Neuronal stem cell (in vitro differentiated cells): ENCODE data around the gene BST1.

Experiments used
- DNase-seq: peaks from one replicate; pipeline ENCODE4 v3.0.0-alpha.2; 2013; ENCODE audit warnings: low spot score
- H2AFZ ChIP-seq: one replicate; pipeline ENCODE4 v1.6.1; 2013; ENCODE audit warnings: mild to moderate bottlenecking, low read length, inconsistent platforms
- H2AK5ac ChIP-seq: 2 replicates; pipeline ENCODE4 v1.6.1; 2013; ENCODE audit warnings: low read depth, mild to moderate bottlenecking, inconsistent platforms, low read length, moderate library complexity, mixed read lengths
- H2BK120ac ChIP-seq: 2 replicates; pipeline ENCODE4 v1.6.1; 2013; ENCODE audit warnings: low read depth, mild to moderate bottlenecking, inconsistent platforms, low read length, moderate library complexity, mixed read lengths
- H2BK12ac ChIP-seq: one replicate; pipeline ENCODE4 v1.6.1; 2013; ENCODE audit warnings: low read length, inconsistent platforms
- H2BK15ac ChIP-seq: 2 replicates; pipeline ENCODE4 v1.6.1; 2013; ENCODE audit warnings: mild to moderate bottlenecking, low read length, inconsistent platforms, mixed read lengths
- H2BK5ac ChIP-seq: one replicate; pipeline ENCODE4 v1.6.1; 2013; ENCODE audit warnings: inconsistent platforms, mild to moderate bottlenecking, low read length, moderate library complexity
- H3K14ac ChIP-seq: one replicate; pipeline ENCODE4 v1.6.1; 2013; ENCODE audit warnings: low read length, inconsistent platforms
- H3K18ac ChIP-seq: 2 replicates; pipeline ENCODE4 v1.6.1; 2013; ENCODE audit warnings: low read length, inconsistent platforms
- H3K23ac ChIP-seq: 2 replicates; pipeline ENCODE4 v1.6.1; 2013; ENCODE audit warnings: low read depth, mild to moderate bottlenecking, mixed read lengths, low read length, inconsistent platforms; ENCODE audit not compliant: poor library complexity
- H3K27ac ChIP-seq: replicated peaks from 3 replicates; pipeline ENCODE4 v1.5.1; 2013; ENCODE audit warnings: low read length, inconsistent platforms
- H3K27me3 ChIP-seq, 3 experiments: 2 replicates each; pipeline ENCODE4 v1.6.1; 2013; ENCODE audit warnings: low read length in 3 of 3, mild to moderate bottlenecking in 2 of 3, inconsistent platforms in 1 of 3, low read depth in 1 of 3, mixed read lengths in 1 of 3, moderate library complexity in 1 of 3; ENCODE audit not compliant: control insufficient read depth in 3 of 3, insufficient read depth in 3 of 3
- H3K36me3 ChIP-seq, 2 donors: replicated peaks in 1 of 2; 2 replicates each; pipeline ENCODE4 v1.6.1; 2013; ENCODE audit warnings: low read length in 2 of 2; ENCODE audit not compliant: control insufficient read depth in 2 of 2, insufficient read depth in 2 of 2
- H3K4ac ChIP-seq: 2 replicates; pipeline ENCODE4 v1.6.1; 2013; ENCODE audit warnings: inconsistent platforms, mild to moderate bottlenecking, low read length, moderate library complexity
- H3K4me1 ChIP-seq, 2 donors: 1 replicate in 1 of 2; 2 replicates in 1 of 2; pipeline ENCODE4 v1.6.1; 2013; ENCODE audit warnings: low read length in 2 of 2, low read depth in 1 of 2; ENCODE audit not compliant: control insufficient read depth in 2 of 2, insufficient read depth in 1 of 2
- H3K4me2 ChIP-seq: one replicate; pipeline ENCODE4 v1.6.1; 2013; ENCODE audit warnings: mild to moderate bottlenecking, low read length, inconsistent platforms; ENCODE audit not compliant: insufficient read depth, poor library complexity, severe bottlenecking
- H3K4me3 ChIP-seq, 2 donors: 2 replicates each; pipeline ENCODE4 v1.5.1; 2013; ENCODE audit warnings: low read length in 2 of 2, mild to moderate bottlenecking in 2 of 2, inconsistent platforms in 1 of 2, moderate library complexity in 1 of 2
- H3K79me1 ChIP-seq: one replicate; pipeline ENCODE4 v1.6.1; 2013; ENCODE audit warnings: low read depth, mild to moderate bottlenecking, inconsistent platforms, low read length, moderate library complexity
- H3K9ac ChIP-seq: one replicate; pipeline ENCODE4 v1.6.1; 2013; ENCODE audit warnings: mild to moderate bottlenecking, low read depth, low read length, inconsistent platforms; ENCODE audit not compliant: poor library complexity
- H3K9me3 ChIP-seq, 2 donors: replicated peaks in 1 of 2; 2 replicates each; pipeline versions ENCODE3 to v1.6.1; 2013; ENCODE audit warnings: low read length in 2 of 2, mild to moderate bottlenecking in 2 of 2, inconsistent platforms in 1 of 2, low read depth in 1 of 2, mixed read lengths in 1 of 2, moderate library complexity in 1 of 2; ENCODE audit not compliant: control insufficient read depth in 2 of 2, insufficient read depth in 1 of 2
- H4K8ac ChIP-seq: one replicate; pipeline ENCODE4 v1.6.1; 2013; ENCODE audit warnings: low read depth, mild to moderate bottlenecking, inconsistent platforms, low read length, moderate library complexity
- H4K91ac ChIP-seq: one replicate; pipeline ENCODE4 v1.6.1; 2013; ENCODE audit warnings: low read length, low read depth, mild to moderate bottlenecking, inconsistent platforms; ENCODE audit not compliant: poor library complexity
- WGBS, 2 donors: extraction: QIAGEN DNeasy Blood & Tissue Kit; methylation state at CpG; one replicate each; pipeline ENCODE4 v1.1.7; 2013; ENCODE audit warnings: missing lambda C conversion rate in 2 of 2, mixed read lengths in 1 of 2; ENCODE audit not compliant: insufficient read length in 2 of 2, insufficient replicate concordance in 1 of 2; ENCODE audit errors: extremely low coverage in 2 of 2; 5-methylcytosine and 5-hydroxymethylcytosine counted together

The BST1 gene

DNA sequence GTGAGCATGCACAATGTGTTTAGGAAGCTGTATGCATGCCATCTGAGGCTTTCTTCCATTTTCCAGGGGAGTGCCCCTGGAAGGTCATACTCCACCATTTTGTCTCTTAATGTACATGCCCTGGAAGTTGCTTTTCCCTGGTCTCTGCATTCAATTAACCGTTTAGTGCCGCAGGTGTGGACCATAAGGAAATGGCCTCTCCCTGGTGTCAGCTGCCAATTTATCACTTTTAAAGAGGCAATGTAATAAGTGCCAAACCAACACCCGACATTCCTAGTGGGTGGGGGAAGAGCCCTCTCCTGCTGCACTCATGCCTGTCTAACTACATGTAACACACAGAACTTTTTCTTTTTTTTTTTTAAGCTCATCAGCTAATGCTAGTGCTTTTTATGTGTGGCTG lies 7.1 kb upstream of the BST1 start:
- H2BK5ac ChIP-seq, result no peak overlapping the region
- H2AFZ ChIP-seq, result no peak overlapping the region
- no peaks in the 10 kb centered on the region for H3K79me1 ChIP-seq
- peak overlapping the region; percentile 25 for H3K23ac ChIP-seq
- no peak overlapping the region for H2BK120ac ChIP-seq
- no peak overlapping the region for H3K4me2 ChIP-seq
- no peak overlapping the region for H4K8ac ChIP-seq
- H2AK5ac ChIP-seq, result no peak overlapping the region
- H3K18ac ChIP-seq, result no peak overlapping the region
- H3K14ac ChIP-seq, result no peak overlapping the region
- H2BK15ac ChIP-seq, result no peak overlapping the region
- no CpG with 5 or more reads among the region's 3 CpGs for WGBS, 2 donors
- H4K91ac ChIP-seq, result no peak overlapping the region
- H3K4ac ChIP-seq, result no peak overlapping the region
- H3K36me3 ChIP-seq, result peaks cover 0 to under 1% of the 10 kb centered on the region in 2 donors
- no peak overlapping the region for H2BK12ac ChIP-seq
- DNase-seq, result no peak
- no peak overlapping the region for H3K4me3 ChIP-seq
- H3K27ac ChIP-seq, result peak overlapping the region; percentile 52
- H3K9me3 ChIP-seq, result peaks cover 0 to 11% of the 10 kb centered on the region in 2 donors
- H3K27me3 ChIP-seq, result no peaks in the 10 kb centered on the region
- peaks cover 4 to 9% of the 10 kb centered on the region in 2 donors for H3K4me1 ChIP-seq
- H3K9ac ChIP-seq, result no peak overlapping the region

DNA sequence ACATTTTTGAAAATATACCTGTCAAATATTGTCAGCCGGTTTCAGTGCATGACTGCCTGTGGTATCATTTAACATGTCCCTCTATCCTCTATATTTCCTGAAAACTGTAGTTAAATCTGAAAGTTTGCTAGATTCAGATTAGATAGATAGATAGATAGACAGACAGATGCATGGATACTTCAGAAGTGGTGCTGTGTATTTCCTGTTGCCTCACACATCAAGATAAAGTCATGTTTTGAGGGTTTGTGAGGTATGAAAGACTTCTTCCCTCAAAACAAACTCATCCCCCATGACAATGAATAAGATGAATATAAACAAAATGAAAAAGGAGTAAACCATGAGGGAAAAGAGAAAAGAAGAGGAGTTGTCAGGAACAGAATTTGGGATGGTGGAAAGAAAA lies 6.0 kb upstream of the BST1 start:
- H2BK120ac ChIP-seq, result no peak overlapping the region
- no peaks in the 10 kb centered on the region for H3K27me3 ChIP-seq
- H2AFZ ChIP-seq, result no peak overlapping the region
- no peak overlapping the region for H2AK5ac ChIP-seq
- H2BK5ac ChIP-seq, result no peak overlapping the region
- H3K14ac ChIP-seq, result no peak overlapping the region
- no peak overlapping the region for H2BK12ac ChIP-seq
- no peak overlapping the region for H3K9ac ChIP-seq
- no peak overlapping the region for H4K8ac ChIP-seq
- H2BK15ac ChIP-seq, result no peak overlapping the region
- no peak overlapping the region for H3K4me2 ChIP-seq
- DNase-seq, result no peak
- no peak overlapping the region for H3K23ac ChIP-seq
- peaks cover 0 to 4% of the 10 kb centered on the region in 2 donors for H3K4me1 ChIP-seq
- H3K9me3 ChIP-seq, result peaks cover 0 to 11% of the 10 kb centered on the region in 2 donors
- no CpG with 5 or more reads among the region's 1 CpG for WGBS, 2 donors
- no peaks in the 10 kb centered on the region for H3K36me3 ChIP-seq
- H3K27ac ChIP-seq, result no peak overlapping the region
- H3K18ac ChIP-seq, result no peak overlapping the region
- H4K91ac ChIP-seq, result no peak overlapping the region
- H3K4ac ChIP-seq, result no peak overlapping the region
- no peak overlapping the region for H3K4me3 ChIP-seq
- H3K79me1 ChIP-seq, result no peaks in the 10 kb centered on the region

DNA sequence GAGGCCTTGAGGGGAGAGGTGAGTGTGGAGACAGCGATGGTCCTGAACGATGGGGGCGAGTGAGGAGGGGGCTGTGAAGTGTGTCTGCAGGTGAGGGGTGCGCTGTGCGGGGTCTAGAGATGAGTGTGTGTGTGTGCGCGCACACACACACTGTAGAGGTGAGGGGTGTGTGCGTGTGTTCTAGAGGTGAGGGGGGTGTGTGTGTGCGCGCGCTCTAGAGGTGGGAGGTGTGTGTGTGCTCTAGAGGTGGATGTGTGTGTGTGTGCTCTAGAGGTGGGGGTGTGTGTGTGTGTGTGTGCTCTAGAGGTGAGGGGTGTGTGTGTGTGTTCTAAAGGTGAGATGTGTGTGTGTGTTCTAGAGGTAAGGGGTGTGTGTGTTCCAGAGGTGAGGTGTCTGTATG lies 574 bp downstream of the BST1 start:
- H2AFZ ChIP-seq, result no peak overlapping the region
- H2BK120ac ChIP-seq, result no peak overlapping the region
- no peaks in the 10 kb centered on the region for H3K27me3 ChIP-seq
- no peak overlapping the region for H3K27ac ChIP-seq
- H3K18ac ChIP-seq, result peak overlapping the region; percentile 59
- no peak overlapping the region for H3K4ac ChIP-seq
- no peak overlapping the region for H3K4me3 ChIP-seq
- H3K9me3 ChIP-seq, result peaks cover 0 to 4% of the 10 kb centered on the region in 2 donors
- H3K36me3 ChIP-seq, result no peaks in the 10 kb centered on the region
- no peak overlapping the region for H3K9ac ChIP-seq
- no peak overlapping the region for H3K14ac ChIP-seq
- no peak overlapping the region for H2BK5ac ChIP-seq
- H4K8ac ChIP-seq, result no peak overlapping the region
- H2BK15ac ChIP-seq, result peak overlapping the region; percentile 6
- H3K79me1 ChIP-seq, result no peaks in the 10 kb centered on the region
- no peak overlapping the region for H3K4me2 ChIP-seq
- peaks cover 11 to 25% of the 10 kb centered on the region in 2 donors for H3K4me1 ChIP-seq
- H2BK12ac ChIP-seq, result no peak overlapping the region
- WGBS, 2 donors, result no CpG with 5 or more reads among the region's 11 CpGs
- H2AK5ac ChIP-seq, result peak overlapping the region; percentile 14
- DNase-seq, result no peak
- no peak overlapping the region for H3K23ac ChIP-seq
- peak overlapping the region; percentile 24 for H4K91ac ChIP-seq

DNA sequence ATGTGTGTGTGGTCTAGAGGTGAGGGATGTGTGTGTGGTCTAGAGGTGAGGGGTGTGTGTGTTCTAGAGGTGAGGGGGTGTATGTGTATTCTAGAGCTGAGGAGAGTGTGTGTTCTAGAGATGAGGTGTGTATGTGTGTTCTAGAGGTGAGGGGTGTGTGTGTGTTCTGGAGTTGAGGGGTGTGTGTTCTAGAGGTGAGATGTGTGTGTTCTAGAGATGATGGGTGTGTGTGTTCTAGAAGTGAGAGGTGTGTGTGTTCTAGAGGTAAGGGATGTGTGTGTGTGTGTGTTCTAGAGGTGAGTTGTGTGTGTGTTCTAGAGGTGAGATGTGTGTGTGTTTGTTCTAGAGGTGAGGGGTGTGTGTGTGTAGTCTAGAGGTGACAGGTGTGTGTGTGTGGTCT lies 1.3 kb downstream of the BST1 start:
- no peak overlapping the region for H2AK5ac ChIP-seq
- no peak for DNase-seq
- H2BK5ac ChIP-seq, result no peak overlapping the region
- H2BK120ac ChIP-seq, result no peak overlapping the region
- no peak overlapping the region for H2AFZ ChIP-seq
- no peak overlapping the region for H3K4ac ChIP-seq
- H3K27ac ChIP-seq, result no peak overlapping the region
- no peak overlapping the region for H2BK12ac ChIP-seq
- H3K14ac ChIP-seq, result no peak overlapping the region
- H3K79me1 ChIP-seq, result no peaks in the 10 kb centered on the region
- no peak overlapping the region for H2BK15ac ChIP-seq
- H3K4me2 ChIP-seq, result no peak overlapping the region
- H3K23ac ChIP-seq, result no peak overlapping the region
- no peak overlapping the region for H4K8ac ChIP-seq
- H3K36me3 ChIP-seq, result no peaks in the 10 kb centered on the region
- no peak overlapping the region for H3K4me3 ChIP-seq
- H3K27me3 ChIP-seq, result no peaks in the 10 kb centered on the region
- no peak overlapping the region for H3K9ac ChIP-seq
- H4K91ac ChIP-seq, result no peak overlapping the region
- peaks cover 12 to 29% of the 10 kb centered on the region in 2 donors for H3K4me1 ChIP-seq
- no peak overlapping the region for H3K18ac ChIP-seq
- H3K9me3 ChIP-seq, result peaks cover 0 to 4% of the 10 kb centered on the region in 2 donors
